Measurements from ENCODE around the gene PDZD4. TPM values are rescaled to one million over a fixed set of nuclear protein-coding genes. Genes with fewer than 3 reads are reported as not detected.

Gene PDZD4
- total RNA-seq, 3 donors from 2014 or later: 1.5 to 24.2 (median 2.8) TPM

GRCh38 chrX:153797415-153798015 lies 32.8 kb downstream of the PDZD4 start:
- Histone ChIP-seq H3K9me3 (no peaks in the 10 kb centered on the region), H3K4me3 (no peak overlapping the region), H3K36me3 (ENCODE audit: low read depth) (no peaks in the 10 kb centered on the region), H3K4me1 (ENCODE audit: low read depth) (peaks cover 3% of the 10 kb centered on the region)
- TF ChIP-seq CTCF (IDR thresholded peaks at IDR 0.05): no peak
- DNase-seq: no peak
- no peak for ATAC-seq
- intact Hi-C loops (cut with DNase I, micrococcal nuclease): no loop called here

- DNase-seq (peak in 1 of 3 donors; percentile 15), ATAC-seq (peak; percentile 5)
- H3K4me3 ChIP-seq: peak overlapping the region; percentile 51
- no peak for TF ChIP-seq CTCF (IDR thresholded peaks at IDR 0.05)
- no peaks in the 10 kb centered on the region for H3K9me3 ChIP-seq
- intact Hi-C loops (cut with DNase I, micrococcal nuclease): no loop called here
- no peaks in the 10 kb centered on the region for H3K36me3 ChIP-seq (ENCODE audit: low read depth)
- peaks cover 3% of the 10 kb centered on the region for H3K4me1 ChIP-seq (ENCODE audit: low read depth)
Observed at GRCh38 chrX:153794897-153795816, 35.2 kb downstream of the PDZD4 start.

- TF ChIP-seq CTCF (IDR thresholded peaks at IDR 0.05): no peak
- no peaks in the 10 kb centered on the region for H3K36me3 ChIP-seq (ENCODE audit: low read depth)
- H3K4me1 ChIP-seq (ENCODE audit: low read depth): peaks cover 3% of the 10 kb centered on the region
- DNase-seq (peak; percentile 92 to 96 (median 95)), ATAC-seq (peak; percentile 93)
- H3K4me3 ChIP-seq: peak within 1 kb of the TSS; percentile 51
- intact Hi-C loops (cut with DNase I, micrococcal nuclease): no loop called here
- no peaks in the 10 kb centered on the region for H3K9me3 ChIP-seq
Observed at GRCh38 chrX:153794018-153794896, 36.1 kb downstream of the PDZD4 start, which contains the start of the genes IDH3G and SSR4. Gene IDH3G (minus strand): TSS chrX:153794375. CDS start chrX:153794326, 49 bp downstream. Gene SSR4 (plus strand): TSS chrX:153794668. CDS start chrX:153794688, 20 bp downstream.

GRCh38 chrX:153793291-153793690 lies 37.1 kb downstream of the PDZD4 start:
- Histone ChIP-seq H3K9me3 (no peaks in the 10 kb centered on the region), H3K4me1 (ENCODE audit: low read depth) (peaks cover 3% of the 10 kb centered on the region), H3K4me3 (peak overlapping the region; percentile 51), H3K36me3 (ENCODE audit: low read depth) (no peaks in the 10 kb centered on the region)
- peak; percentile 10 for ATAC-seq
- intact Hi-C loops (cut with DNase I, micrococcal nuclease): no loop called here
- DNase-seq: peak in 2 of 3 donors; percentile 21 to 37
- no peak for TF ChIP-seq CTCF (IDR thresholded peaks at IDR 0.05)

GRCh38 chrX:153792368-153792767 lies 38.0 kb downstream of the PDZD4 start:
- Histone ChIP-seq H3K4me3 (no peak overlapping the region), H3K36me3 (ENCODE audit: low read depth) (no peaks in the 10 kb centered on the region), H3K9me3 (no peaks in the 10 kb centered on the region), H3K4me1 (ENCODE audit: low read depth) (peaks cover 3% of the 10 kb centered on the region)
- intact Hi-C loops (cut with DNase I, micrococcal nuclease): no loop called here
- no peak for TF ChIP-seq CTCF (IDR thresholded peaks at IDR 0.05)
- no peak for DNase-seq
- no peak for ATAC-seq

Measured in mucosa of descending colon (tissue), 3 donors.